SKM-1 treated with dmso at 0.1 percent for 144 hours (cell line): ENCODE results near the gene DAD1.
A peak's percentile ranks its signal among the peaks of the same experiment; 100 is the strongest.
"Not testable (repeated sequence)": the region's sequence is repeated elsewhere in the genome, so short reads cannot be mapped to it uniquely, and the experiment has no call there.

Experiments used
- DNase-seq: peaks from one replicate; lab custom pipeline; 2025; ENCODE audit not compliant: unreplicated experiment; lab: John Stamatoyannopoulos, UW

DAD1 gene

GRCh38 chr14:22569106-22569736 is 19.8 kb downstream of the DAD1 start:
- DNase-seq = no peak

DNA sequence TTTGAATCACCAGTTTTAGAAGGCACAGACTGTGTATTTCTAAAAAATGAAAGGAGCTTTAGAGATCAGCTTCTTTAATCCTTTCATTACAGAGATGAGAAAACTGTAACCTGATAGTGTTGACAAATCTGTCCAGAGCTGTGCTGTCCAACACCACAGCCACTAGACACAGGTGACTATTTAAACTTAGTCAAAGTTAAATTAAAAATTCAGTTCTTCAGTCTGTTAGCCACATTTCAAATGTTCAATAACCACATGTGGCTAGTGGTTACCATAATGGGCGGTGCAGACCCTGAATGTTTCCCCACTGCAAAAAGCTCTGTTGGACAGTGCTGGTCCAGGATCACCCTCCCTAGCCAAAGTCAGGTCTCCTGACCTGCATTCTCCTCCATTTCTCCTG is 21.6 kb downstream of the DAD1 start:
- no peak for DNase-seq

DNA sequence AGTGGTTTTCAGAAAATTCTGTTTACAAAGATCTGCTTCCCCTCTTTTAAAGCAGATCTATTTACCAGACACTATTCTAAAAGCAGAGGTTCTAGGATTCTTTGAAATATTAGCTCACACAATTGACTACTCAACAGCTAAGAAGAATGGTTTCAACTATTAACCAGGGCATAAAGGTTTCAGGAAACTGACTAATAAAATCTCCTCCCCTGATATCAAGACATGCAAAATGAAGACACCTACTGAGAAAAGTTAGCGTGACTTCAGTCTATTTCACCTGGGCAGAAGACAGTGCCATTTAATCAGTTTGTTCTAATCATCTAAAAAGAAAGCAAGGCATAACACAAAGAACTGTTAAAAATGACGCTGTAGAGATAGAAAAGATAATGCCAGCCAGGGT is 22.2 kb downstream of the DAD1 start:
- DNase-seq = no peak

GRCh38 chr14:22566266-22566665 is 22.8 kb downstream of the DAD1 start:
- DNase-seq = not testable (repeated sequence)

DNA sequence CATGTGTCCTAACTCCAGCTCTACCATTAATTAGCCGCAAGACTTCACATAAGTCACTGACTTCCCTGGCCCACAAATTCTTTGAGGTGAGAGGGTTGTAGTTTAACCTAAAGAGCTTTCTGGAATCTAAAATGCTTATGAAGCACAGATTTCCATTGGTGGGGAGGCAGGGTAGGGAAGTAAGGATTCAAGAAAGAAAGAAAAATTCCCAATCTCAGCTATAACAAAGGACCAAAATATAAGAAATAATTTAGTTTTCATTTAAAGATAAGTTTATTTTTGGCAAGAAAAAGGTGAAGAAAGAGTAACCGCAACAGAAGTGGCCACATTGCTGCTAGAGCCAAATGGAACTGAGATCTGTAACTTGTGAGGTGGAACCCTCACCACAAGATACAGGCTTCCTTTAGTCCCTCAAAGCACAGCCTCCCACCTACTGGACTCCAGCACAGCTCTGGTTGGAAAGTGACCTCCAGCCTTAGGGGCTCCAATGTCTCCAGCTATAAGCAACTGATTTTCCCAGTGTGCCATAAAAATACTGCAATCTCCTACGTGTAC is 23.6 kb downstream of the DAD1 start:
- DNase-seq = no peak

GRCh38 chr14:22564463-22564862 is 24.6 kb downstream of the DAD1 start:
- DNase-seq = no peak

- DNase-seq = no peak
Observed at GRCh38 chr14:22563987-22564386, 25.0 kb downstream of the DAD1 start.

DNA sequence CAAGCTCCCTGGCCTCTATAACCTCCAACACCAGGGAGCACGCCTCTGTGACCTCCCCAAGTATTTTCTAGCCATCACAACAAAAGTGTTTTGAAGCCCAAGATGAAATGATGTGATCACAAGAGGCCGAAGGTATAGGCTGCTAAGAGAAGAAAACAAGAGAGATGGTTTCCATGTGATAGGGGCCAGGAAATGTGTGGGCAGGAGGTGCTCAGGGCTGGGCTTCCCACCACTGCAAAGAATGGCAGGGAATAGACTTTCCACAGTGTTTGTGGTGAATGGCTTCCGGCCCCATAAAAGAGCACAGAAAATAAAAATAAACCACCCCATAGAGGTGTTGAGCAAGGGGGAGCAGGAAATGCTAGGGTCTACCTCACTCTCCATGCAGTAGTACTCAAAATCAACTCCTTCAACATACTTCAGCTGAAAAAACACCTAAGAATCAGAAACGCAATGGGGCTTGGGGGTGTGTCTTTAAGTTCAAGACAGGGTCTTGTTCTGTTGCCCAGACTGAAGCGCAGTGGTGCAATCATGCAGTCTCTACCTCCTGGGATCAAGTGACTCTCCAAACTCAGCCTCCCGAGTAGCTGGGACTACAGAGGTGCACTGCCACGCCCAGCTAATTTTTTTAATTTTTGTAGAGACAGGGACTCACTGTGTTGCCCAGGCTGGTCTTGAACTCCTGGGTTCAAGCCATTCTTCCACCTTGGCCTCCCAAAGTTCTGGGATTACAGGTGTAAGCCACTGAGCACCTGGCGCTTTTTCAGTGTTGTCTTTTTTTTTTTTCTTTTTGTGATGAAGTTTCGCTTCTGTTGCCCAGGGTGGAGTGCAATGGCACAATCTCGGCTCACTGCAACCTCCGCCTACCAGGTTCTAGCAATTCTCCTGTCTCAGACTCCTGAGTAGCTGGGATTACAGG is 27.1 kb downstream of the DAD1 start:
- DNase-seq = no peak

- no peak for DNase-seq
Observed at GRCh38 chr14:22561366-22561660, 27.7 kb downstream of the DAD1 start.

DNA sequence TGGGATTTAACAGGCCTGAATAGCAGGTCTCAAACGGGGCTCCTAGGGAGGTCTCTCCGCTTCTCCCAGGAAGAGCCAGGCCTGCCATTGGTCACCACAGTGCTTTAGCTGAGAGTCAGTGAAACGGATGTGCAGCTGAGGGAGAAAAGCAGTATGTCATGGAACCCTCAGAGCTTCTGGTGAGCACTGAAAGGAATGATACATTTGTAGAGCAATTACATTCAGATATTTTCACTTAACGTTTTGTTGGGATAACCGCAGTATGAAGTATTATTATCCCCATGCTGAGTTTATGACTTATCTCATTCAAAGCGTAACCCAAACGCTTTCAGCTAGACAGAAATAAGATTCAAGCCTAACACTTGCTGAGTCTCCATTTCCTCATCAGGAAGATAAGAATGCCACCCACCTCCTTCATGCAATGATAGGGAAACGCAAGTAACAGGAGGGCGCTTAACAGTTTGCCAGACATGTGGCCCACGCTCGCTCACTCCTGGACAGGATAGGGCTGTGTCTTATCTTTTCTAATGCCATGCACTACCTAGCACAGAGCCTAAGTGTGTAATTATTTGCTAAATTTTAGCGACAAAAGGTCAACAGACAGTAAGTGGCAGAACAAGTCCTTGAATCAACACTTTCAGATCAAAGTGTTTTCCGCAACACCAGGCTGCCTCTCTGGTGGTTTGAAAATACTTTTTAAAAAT is 28.2 kb downstream of the DAD1 start:
- no peak for DNase-seq

DNA sequence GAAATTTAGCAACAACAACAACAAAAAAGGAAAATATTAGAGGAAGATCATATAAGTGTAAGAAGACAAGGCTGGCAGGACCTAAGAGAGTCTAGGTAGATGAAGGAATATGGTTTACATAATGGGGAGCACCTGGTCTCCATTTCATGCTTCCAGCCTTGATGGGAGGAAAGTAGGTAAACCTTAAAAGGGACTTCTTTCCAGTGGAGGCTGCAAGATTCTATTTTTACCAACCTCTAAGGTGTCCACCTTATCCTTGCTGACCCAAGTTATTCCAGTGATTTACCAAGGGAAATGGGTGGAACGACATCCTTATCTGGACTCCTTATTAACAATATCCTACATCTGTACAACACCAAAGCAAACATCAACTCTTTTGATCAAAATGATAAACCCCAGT is 30.0 kb downstream of the DAD1 start:
- DNase-seq = no peak

DNA sequence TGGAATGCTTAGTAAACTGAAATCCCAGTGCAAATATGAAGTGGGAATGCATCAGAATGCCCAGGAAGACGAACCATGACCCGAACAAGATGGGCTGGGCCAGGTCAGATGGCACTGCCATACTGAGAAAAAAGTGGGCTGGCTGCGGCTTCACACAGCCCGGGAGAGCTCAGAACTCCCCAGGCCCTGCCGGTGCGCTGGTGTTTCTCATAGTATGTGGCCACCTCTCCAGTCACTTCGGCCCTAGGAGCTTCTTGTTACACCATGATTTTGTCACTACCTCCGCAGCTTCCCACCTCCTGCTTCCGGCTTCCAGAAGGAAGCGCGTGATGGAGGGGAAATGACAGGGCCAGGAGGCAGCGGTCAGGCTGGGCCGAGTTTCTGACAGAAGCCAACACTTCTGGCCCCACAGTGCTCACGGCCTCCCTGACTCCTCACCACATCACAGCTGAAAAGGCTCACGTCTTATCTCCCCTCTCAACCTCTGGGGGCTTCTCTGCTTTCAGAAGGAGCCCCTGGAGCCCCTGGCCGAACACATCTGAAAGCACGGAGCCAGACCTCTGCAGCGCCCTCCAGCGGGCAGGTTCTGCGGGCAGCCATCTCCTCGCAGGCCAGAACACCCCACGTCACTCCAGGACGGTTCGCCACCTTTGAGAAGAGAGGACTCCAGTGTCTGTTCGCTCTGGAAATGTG is 30.7 kb downstream of the DAD1 start:
- DNase-seq = no peak

DNA sequence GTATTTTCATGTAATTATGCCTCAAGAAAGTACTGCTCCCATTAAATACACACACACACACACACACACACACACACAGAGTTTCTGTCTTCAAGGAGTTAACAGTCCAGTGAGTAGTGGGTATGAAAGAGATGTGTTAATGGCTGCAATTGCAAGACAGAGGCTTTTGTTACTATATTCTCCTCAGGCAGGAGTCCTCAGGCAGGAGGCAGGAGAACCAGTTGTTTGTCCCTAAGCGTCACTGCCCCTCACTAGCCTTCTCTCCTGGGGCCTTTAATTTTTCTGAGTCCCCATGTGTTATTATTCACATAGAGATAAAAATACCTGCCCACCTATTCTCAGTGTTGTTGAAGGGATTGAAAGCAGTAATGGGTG is 31.2 kb downstream of the DAD1 start:
- no peak for DNase-seq

- DNase-seq = peak; percentile 42
Observed at GRCh38 chr14:22556990-22557623, 31.9 kb downstream of the DAD1 start.

- peak; percentile 87 for DNase-seq
Observed at GRCh38 chr14:22556021-22556989, 32.7 kb downstream of the DAD1 start.

DNA sequence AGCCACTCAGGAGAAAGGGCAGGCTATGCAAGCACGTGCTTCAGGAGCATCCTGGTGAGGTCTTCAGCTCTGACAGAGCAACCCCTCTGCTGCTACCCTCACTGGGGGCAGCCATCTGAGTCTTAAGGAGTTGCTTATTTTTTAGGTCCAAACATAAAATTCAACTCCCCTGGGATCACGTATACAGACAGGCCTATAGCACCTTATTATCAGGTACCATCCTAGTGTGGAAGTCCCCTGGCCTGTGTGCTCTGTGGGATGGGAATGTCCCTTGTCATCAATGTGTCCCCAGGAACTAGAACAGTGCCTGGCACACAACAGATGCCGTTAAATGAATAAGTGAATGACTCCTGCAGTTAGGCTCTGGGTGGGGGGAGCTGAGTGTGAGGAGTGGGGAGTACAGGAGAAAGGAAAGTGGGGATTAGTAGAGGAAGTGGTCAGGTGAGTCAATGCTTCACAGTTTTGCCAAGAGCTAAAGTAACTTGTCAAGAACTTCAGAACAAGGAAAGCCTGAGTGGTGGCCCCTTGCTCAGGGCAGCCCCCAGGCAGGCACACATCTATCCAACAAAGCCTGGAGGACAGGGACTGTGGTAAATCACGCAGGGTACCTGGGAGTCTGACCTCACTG is 33.5 kb downstream of the DAD1 start:
- DNase-seq = no peak

GRCh38 chr14:22554498-22555383 is 34.3 kb downstream of the DAD1 start:
- DNase-seq = no peak

DNA sequence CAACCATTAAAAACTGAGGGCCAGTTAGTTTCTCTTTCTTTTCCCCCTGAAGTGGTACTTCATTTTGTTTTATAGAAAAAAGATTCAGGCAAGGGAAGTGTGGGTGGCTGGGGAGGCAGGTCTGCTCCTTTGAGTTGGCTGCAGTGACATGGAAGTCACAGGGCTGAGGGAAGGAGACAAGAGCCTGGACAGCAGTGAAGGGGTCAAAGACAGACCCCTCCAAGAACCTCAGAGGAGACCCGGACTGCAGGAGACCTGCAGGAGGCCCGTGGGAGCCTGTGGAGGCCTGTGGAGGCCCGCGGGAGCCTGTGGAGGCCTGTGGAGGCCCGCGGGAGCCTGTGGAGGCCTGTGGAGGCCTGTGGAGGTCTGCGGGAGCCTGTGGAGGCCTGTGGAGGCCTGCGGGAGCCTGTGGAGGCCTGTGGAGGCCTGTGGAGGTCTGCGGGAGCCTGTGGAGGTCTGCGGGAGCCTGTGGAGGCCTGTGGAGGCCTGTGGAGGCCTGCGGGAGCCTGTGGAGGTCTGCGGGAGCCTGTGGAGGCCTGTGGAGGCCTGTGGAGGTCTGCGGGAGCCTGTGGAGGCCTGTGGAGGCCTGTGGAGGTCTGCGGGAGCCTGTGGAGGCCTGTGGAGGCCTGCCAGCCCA is 35.0 kb downstream of the DAD1 start:
- DNase-seq = not testable (repeated sequence)
